GM23248 (cell line): ENCODE measurements around the gene MPPE1.
"Not testable (repeated sequence)": the region's sequence is repeated elsewhere in the genome, so short reads cannot be mapped to it uniquely, and the experiment has no call there.

Experiments used
- EZH2 ChIP-seq: fragments of 200-600 bp; sonication (generic); IDR thresholded peaks from 2 replicates; pipeline ENCODE4 v1.6.1; 2018; ENCODE audit warnings: antibody characterized with exemption, mild to moderate bottlenecking; ENCODE audit not compliant: insufficient read depth, poor library complexity, severe bottlenecking
- EZH2phosphoT487 ChIP-seq: fragments of 200-600 bp; sonication (generic); IDR thresholded peaks from 2 replicates; pipeline ENCODE4 v1.6.1; 2018; ENCODE audit warnings: antibody characterized with exemption, moderate library complexity, mild to moderate bottlenecking, low read depth; ENCODE audit not compliant: insufficient read depth

- TF ChIP-seq EZH2, EZH2phosphoT487: not testable (repeated sequence)
These were observed 37.9 kb upstream of the MPPE1 start for GRCh38 chr18:11945834-11946659.
